CD4-positive, alpha-beta T cell (primary cell): ENCODE measurements around the gene ARID3A. TPM values are rescaled to one million over a fixed set of nuclear protein-coding genes. Genes with fewer than 3 reads are reported as not detected.

Source experiments
- ATAC-seq: fragments of 200-7000 bp; cut with Tn5 transposase; one replicate; pipeline ENCODE4 v1.10.0; 2022; ENCODE audit warnings: mild to moderate bottlenecking; ENCODE audit not compliant: poor library complexity
- CTCF ChIA-PET: fragments of 350-600 bp; sonication (Branson Sonifier 250); formaldehyde crosslinking; loops from one replicate; lab custom pipeline; 2021; ENCODE audit warnings: antibody characterized with exemption, inconsistent platforms; lab: Charles Lee
- POLR2A ChIA-PET: fragments of 350-600 bp; sonication (Branson Sonifier 250); formaldehyde crosslinking; loops from one replicate; lab custom pipeline; 2021; ENCODE audit warnings: antibody characterized with exemption, inconsistent platforms; lab: Charles Lee
- DNase-seq, 14 experiments: peaks; one replicate each; pipeline ENCODE4 v3.0.0-alpha.2; 2013 to 2020; ENCODE audit warnings: mixed read lengths in 2 of 14
- H3K27ac ChIP-seq, 2 donors: one replicate each; pipeline versions ENCODE4 v1.5.1 to v1.7.0; 2013; ENCODE audit warnings: low read length in 2 of 2, low read depth in 1 of 2, mild to moderate bottlenecking in 1 of 2
- H3K27me3 ChIP-seq, 2 experiments: 1 replicate in 1 of 2; 2 replicates in 1 of 2; pipeline versions ENCODE4 v1.6.1 to v1.7.0; 2013; ENCODE audit warnings: low read length in 2 of 2, control low read depth in 1 of 2, mild to moderate bottlenecking in 1 of 2, moderate library complexity in 1 of 2; ENCODE audit not compliant: insufficient read depth in 2 of 2, control insufficient read depth in 1 of 2
- H3K36me3 ChIP-seq: one replicate; pipeline ENCODE4 v1.6.1; 2013; ENCODE audit warnings: low read length, control low read depth; ENCODE audit not compliant: insufficient read depth
- H3K4me1 ChIP-seq: one replicate; pipeline ENCODE4 v1.6.1; 2013; ENCODE audit warnings: low read length, control low read depth; ENCODE audit not compliant: insufficient read depth
- H3K4me3 ChIP-seq: one replicate; pipeline ENCODE4 v1.5.1; 2013; ENCODE audit warnings: mild to moderate bottlenecking, low read length, moderate library complexity
- H3K9me3 ChIP-seq, 2 experiments: 1 replicate in 1 of 2; 2 replicates in 1 of 2; pipeline versions ENCODE4 v1.6.1 to v1.7.0; 2013; ENCODE audit warnings: low read length in 2 of 2, mild to moderate bottlenecking in 2 of 2, control low read depth in 1 of 2, moderate library complexity in 1 of 2; ENCODE audit not compliant: control insufficient read depth in 1 of 2, insufficient read depth in 1 of 2
- H3K27ac Mint-ChIP-seq: one replicate; pipeline ENCODE4 v1.8.0; 2020; ENCODE audit warnings: mixed read lengths
- H3K27me3 Mint-ChIP-seq: one replicate; pipeline ENCODE4 v1.8.0; 2021; ENCODE audit warnings: mixed read lengths
- H3K36me3 Mint-ChIP-seq: one replicate; pipeline ENCODE4 v1.8.0; 2021; ENCODE audit warnings: low read depth, mixed read lengths
- H3K4me1 Mint-ChIP-seq: one replicate; pipeline ENCODE4 v1.8.0; 2021; ENCODE audit warnings: low read depth, mixed read lengths
- H3K4me3 Mint-ChIP-seq: one replicate; pipeline ENCODE4 v1.8.0; 2020; ENCODE audit warnings: mild to moderate bottlenecking, mixed read lengths
- H3K9me3 Mint-ChIP-seq: one replicate; pipeline ENCODE4 v1.8.0; 2020; ENCODE audit warnings: mixed read lengths
- CTCF ChIP-seq: fragments of 200-600 bp; IDR thresholded peaks from one replicate; pipeline ENCODE4 v1.8.0; 2022; ENCODE audit warnings: antibody characterized with exemption, mild to moderate bottlenecking
- intact Hi-C, 2 experiments: fragments of 100-400 bp; cut with DNase I in 1 of 2; cut with micrococcal nuclease in 1 of 2; formaldehyde crosslinking; loops; one replicate each; pipeline versions ENCODE4 v1.15.1 to v1.9.0; 2023 to 2025; cut with DNase I, micrococcal nuclease
- total RNA-seq, 174 experiments: library from RNA in 2 of 174; stranded (reverse) in 2 of 174; gene quantifications; one replicate each; pipeline ENCODE4 v1.2.3 and lab custom pipeline; 2021 to 2026

ARID3A gene
- total RNA-seq, 2 experiments from 2014 or later = 3.7 to 4.1 TPM

- H3K27ac ChIP-seq = no peak overlapping the region
- no peak for TF ChIP-seq CTCF
- DNase-seq = no peak
- intact Hi-C loops = no loop called here
- H3K27ac Mint-ChIP-seq = no peak overlapping the region
- H3K4me1 ChIP-seq = peaks cover 39% of the 10 kb centered on the region
- H3K9me3 Mint-ChIP-seq = no peaks in the 10 kb centered on the region
- no peak for ATAC-seq
- no peak overlapping the region for H3K4me3 ChIP-seq
- peaks cover 10% of the 10 kb centered on the region for H3K36me3 Mint-ChIP-seq
- no peaks in the 10 kb centered on the region for H3K27me3 ChIP-seq
- H3K4me1 Mint-ChIP-seq = peaks cover 15% of the 10 kb centered on the region
- peaks cover 48% of the 10 kb centered on the region for H3K36me3 ChIP-seq
- ChIA-PET CTCF (no interaction called here), POLR2A (interaction anchor here (0.6 kb wide), 1 partner anchor 166 kb away, joined by 3 read pairs; no protein-coding TSS in a partner anchor)
- no peak overlapping the region for H3K4me3 Mint-ChIP-seq
- H3K9me3 ChIP-seq = peaks cover 0 to 4% of the 10 kb centered on the region in 2 experiments
- no peaks in the 10 kb centered on the region for H3K27me3 Mint-ChIP-seq
Observed at GRCh38 chr19:1013218-1013617, 87.4 kb downstream of the ARID3A start.

- Histone ChIP-seq H3K27me3 (no peaks in the 10 kb centered on the region), H3K4me1 (peaks cover 50% of the 10 kb centered on the region), H3K27ac (no peak overlapping the region), H3K4me3 (no peak overlapping the region), H3K9me3 (peaks cover 0 to 4% of the 10 kb centered on the region in 2 experiments), H3K36me3 (peaks cover 51% of the 10 kb centered on the region)
- ATAC-seq (no peak), DNase-seq (no peak)
- Mint-ChIP-seq H3K27me3 (no peaks in the 10 kb centered on the region), H3K36me3 (peaks cover 10% of the 10 kb centered on the region), H3K4me3 (no peak overlapping the region), H3K4me1 (peaks cover 25% of the 10 kb centered on the region), H3K9me3 (no peaks in the 10 kb centered on the region), H3K27ac (no peak overlapping the region)
- CTCF ChIA-PET = no interaction called here
- TF ChIP-seq CTCF = no peak
- intact Hi-C loops = no loop called here
- POLR2A ChIA-PET = no interaction called here
Observed at GRCh38 chr19:1014161-1015060, 88.6 kb downstream of the ARID3A start.

- peaks cover 25% of the 10 kb centered on the region for H3K4me1 Mint-ChIP-seq
- H3K36me3 ChIP-seq = peaks cover 42% of the 10 kb centered on the region
- no peaks in the 10 kb centered on the region for H3K27me3 ChIP-seq
- H3K36me3 Mint-ChIP-seq = peaks cover 16% of the 10 kb centered on the region
- no peak for DNase-seq
- H3K27me3 Mint-ChIP-seq = no peaks in the 10 kb centered on the region
- H3K9me3 ChIP-seq = peaks cover 0 to 4% of the 10 kb centered on the region in 2 experiments
- POLR2A ChIA-PET = no interaction called here
- CTCF ChIA-PET = no interaction called here
- intact Hi-C loops = no loop called here
- H3K4me1 ChIP-seq = peaks cover 59% of the 10 kb centered on the region
- no peaks in the 10 kb centered on the region for H3K9me3 Mint-ChIP-seq
- no peak for TF ChIP-seq CTCF
- no peak overlapping the region for H3K4me3 ChIP-seq
- no peak overlapping the region for H3K4me3 Mint-ChIP-seq
- H3K27ac Mint-ChIP-seq = no peak overlapping the region
- no peak overlapping the region for H3K27ac ChIP-seq
- ATAC-seq = no peak
Observed at GRCh38 chr19:1015061-1015781, 89.4 kb downstream of the ARID3A start.
